Measurements from ENCODE around the gene E2F6. TPM values are rescaled to one million over a fixed set of nuclear protein-coding genes. Genes with fewer than 3 reads are reported as not detected.
A peak's percentile ranks its signal among the peaks of the same experiment; 100 is the strongest.

E2F6 gene
- total RNA-seq, 1 donor from 2014 or later: 23.1 TPM

DNA sequence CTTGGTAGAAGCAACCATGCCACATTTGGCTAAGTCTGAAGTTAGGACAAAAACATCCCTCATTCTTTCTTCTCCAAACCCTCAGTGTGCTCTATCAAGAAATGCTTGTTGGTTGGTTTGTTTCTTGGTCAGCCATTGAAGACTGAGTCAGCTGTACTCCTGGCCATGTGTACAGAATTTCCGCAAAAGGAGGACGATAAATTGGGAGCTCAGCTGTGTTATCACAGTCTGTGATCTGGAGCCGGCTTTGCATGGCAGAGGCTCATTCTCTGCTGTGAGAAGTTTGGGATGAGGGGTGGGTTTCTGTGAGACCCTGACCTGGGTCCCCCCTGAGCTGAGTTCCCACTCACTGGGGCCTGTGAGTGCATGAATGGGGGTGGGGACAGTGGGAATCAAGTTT lies 26.3 kb upstream of the E2F6 start:
- no peak overlapping the region for H3K27ac Mint-ChIP-seq
- H3K4me3 Mint-ChIP-seq: no peak overlapping the region
- H3K36me3 Mint-ChIP-seq: no peaks in the 10 kb centered on the region
- H3K27me3 Mint-ChIP-seq (ENCODE audit: low read depth): no peaks in the 10 kb centered on the region
- TF ChIP-seq, protein P1, sequence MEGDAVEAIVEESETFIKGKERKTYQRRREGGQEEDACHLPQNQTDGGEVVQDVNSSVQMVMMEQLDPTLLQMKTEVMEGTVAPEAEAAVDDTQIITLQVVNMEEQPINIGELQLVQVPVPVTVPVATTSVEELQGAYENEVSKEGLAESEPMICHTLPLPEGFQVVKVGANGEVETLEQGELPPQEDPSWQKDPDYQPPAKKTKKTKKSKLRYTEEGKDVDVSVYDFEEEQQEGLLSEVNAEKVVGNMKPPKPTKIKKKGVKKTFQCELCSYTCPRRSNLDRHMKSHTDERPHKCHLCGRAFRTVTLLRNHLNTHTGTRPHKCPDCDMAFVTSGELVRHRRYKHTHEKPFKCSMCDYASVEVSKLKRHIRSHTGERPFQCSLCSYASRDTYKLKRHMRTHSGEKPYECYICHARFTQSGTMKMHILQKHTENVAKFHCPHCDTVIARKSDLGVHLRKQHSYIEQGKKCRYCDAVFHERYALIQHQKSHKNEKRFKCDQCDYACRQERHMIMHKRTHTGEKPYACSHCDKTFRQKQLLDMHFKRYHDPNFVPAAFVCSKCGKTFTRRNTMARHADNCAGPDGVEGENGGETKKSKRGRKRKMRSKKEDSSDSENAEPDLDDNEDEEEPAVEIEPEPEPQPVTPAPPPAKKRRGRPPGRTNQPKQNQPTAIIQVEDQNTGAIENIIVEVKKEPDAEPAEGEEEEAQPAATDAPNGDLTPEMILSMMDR (IDR thresholded peaks at IDR 0.05; ENCODE audit: unreplicated experiment): no peak
- DNase-seq (ENCODE audit: low spot score in 2 of 2, unreplicated experiment in 2 of 2): no peak
- peaks cover 8% of the 10 kb centered on the region for H3K4me1 Mint-ChIP-seq
- H3K9me3 Mint-ChIP-seq: peaks cover 10% of the 10 kb centered on the region

DNA sequence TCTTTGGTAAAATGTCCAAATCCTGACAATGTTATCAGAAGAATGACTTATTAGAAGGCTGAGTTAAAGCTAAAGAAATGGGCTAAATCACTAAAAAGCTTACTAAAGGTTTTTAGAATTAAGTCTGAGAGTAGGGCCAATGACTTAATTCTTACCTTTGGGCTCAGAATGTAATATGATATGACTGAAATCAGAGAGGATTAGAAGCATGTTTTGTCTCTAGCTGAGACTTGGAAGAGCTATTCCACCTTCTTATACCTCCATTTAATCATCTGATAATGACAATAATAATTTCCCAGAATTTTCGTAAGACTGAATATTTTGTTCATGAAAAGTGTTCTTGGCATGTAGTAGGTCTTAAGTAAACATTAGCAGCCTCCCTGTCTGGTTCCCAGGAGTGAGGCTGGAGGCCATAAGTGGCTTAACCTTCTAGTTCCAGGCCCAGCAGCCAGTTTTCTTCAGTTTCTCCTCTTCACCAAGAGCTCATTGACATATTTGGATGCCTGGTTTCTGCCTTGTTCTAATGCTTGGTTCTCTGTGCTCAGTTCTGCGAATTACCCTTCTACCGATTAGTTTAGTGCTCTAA lies 25.5 kb upstream of the E2F6 start:
- no peak overlapping the region for H3K4me3 Mint-ChIP-seq
- H3K36me3 Mint-ChIP-seq: no peaks in the 10 kb centered on the region

DNA sequence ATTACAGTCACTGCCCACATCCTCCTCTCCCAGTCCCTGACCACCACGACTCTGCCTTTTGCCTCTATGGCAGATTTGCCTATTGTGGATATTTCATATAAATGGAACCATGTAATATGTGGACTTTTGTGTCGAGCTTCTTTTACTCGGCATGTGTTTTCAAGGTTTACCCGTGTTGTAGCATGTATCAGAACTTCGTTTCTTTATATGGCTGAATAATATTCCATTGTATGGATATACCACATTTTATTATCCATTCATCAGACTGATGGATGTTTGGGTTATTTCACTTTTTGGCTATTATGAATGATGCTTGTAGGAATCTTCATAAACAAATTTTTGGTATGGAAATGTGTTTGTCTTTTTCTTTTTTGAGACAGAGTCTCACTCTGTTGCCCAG lies 24.2 kb upstream of the E2F6 start:
- Mint-ChIP-seq H3K4me3 (no peak overlapping the region), H3K27me3 (ENCODE audit: low read depth) (no peaks in the 10 kb centered on the region), H3K9me3 (peaks cover 10% of the 10 kb centered on the region), H3K27ac (no peak overlapping the region), H3K4me1 (peaks cover 5% of the 10 kb centered on the region), H3K36me3 (no peaks in the 10 kb centered on the region)
- no peak for DNase-seq (ENCODE audit: low spot score in 2 of 2, unreplicated experiment in 2 of 2)
- TF ChIP-seq, protein P1 (IDR thresholded peaks at IDR 0.05; ENCODE audit: unreplicated experiment): no peak

More for the DNA sequence above, 25.5 kb upstream of the E2F6 start:
- Mint-ChIP-seq H3K27me3 (ENCODE audit: low read depth) (no peaks in the 10 kb centered on the region), H3K4me1 (peaks cover 8% of the 10 kb centered on the region), H3K27ac (peak overlapping the region; percentile 10), H3K9me3 (peaks cover 10% of the 10 kb centered on the region)
- TF ChIP-seq, protein P1 (IDR thresholded peaks at IDR 0.05; ENCODE audit: unreplicated experiment): no peak
- no peak for DNase-seq (ENCODE audit: low spot score in 2 of 2, unreplicated experiment in 2 of 2)

DNA sequence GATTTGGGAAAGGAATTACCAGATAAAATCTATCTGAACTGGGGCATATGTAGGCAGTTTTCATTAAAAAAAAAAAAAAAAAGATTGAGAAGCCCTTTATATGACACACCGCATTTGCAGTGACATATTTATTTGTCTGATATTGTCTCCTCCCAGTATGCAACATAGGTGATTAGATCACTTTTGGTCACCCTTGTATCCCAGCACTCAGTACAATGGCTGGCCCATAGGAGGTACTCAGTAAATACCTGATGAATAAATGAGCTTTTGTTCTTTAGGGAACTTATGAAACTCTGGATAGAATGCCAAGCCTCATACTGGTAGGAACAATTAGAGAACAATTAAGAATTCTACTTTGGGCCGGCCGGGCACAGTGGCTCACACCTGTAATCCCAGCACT lies 22.8 kb upstream of the E2F6 start:
- H3K4me3 Mint-ChIP-seq: no peak overlapping the region
- H3K27me3 Mint-ChIP-seq (ENCODE audit: low read depth): peaks cover 5% of the 10 kb centered on the region
- H3K4me1 Mint-ChIP-seq: peaks cover 10% of the 10 kb centered on the region
- TF ChIP-seq, protein P1 (IDR thresholded peaks at IDR 0.05; ENCODE audit: unreplicated experiment): no peak
- DNase-seq (ENCODE audit: low spot score in 2 of 2, unreplicated experiment in 2 of 2): no peak
- peaks cover 10% of the 10 kb centered on the region for H3K9me3 Mint-ChIP-seq
- H3K27ac Mint-ChIP-seq: no peak overlapping the region
- H3K36me3 Mint-ChIP-seq: no peaks in the 10 kb centered on the region

DNA sequence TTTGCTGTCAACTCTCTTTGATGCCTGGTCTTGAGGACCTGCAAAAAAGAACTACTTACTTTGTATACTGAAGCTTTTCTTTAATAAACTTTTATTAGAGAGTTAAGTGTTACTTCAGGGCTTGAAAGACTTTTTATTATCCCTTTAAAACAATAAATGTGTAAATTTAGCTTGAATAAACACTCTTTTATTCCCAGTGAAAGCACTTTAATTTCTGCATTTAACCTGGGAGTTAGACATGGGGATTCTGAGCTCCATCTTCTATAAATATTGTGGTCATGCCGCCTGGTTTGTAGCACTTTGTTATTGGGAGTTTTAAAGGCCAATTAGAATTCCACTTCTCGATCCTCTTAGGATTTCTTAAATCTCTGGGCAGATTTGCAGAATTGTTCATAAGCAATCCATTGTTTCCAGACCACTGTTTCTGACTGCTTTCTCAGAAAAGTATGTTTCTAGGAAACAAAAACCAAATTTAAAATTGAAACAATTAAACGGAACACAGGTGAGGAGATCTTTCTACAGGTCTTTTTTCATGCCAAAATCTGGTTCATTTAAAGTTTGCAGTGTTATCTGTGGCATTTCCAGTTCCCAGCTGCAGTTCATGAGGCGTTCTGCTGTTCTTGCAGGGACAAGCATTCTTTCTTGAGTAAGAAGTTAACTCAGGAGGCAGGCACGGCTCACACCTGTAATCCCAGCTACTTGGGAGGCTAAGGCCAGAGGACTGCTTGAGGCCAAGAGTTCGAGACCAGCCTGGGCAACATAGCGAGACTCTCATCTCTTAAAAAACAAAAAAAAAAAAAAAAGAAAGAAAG lies 18.1 kb upstream of the E2F6 start:
- H3K9me3 Mint-ChIP-seq: no peaks in the 10 kb centered on the region
- no peaks in the 10 kb centered on the region for H3K36me3 Mint-ChIP-seq
- peaks cover 26% of the 10 kb centered on the region for H3K4me1 Mint-ChIP-seq
- TF ChIP-seq, protein P1 (IDR thresholded peaks at IDR 0.05; ENCODE audit: unreplicated experiment): no peak
- DNase-seq (ENCODE audit: low spot score in 2 of 2, unreplicated experiment in 2 of 2): no peak
- H3K27me3 Mint-ChIP-seq (ENCODE audit: low read depth): peaks cover 33% of the 10 kb centered on the region
- peak overlapping the region; percentile 95 for H3K4me3 Mint-ChIP-seq
- peak overlapping the region; percentile 10 for H3K27ac Mint-ChIP-seq
